MM.1S (cell line): Measurements from ENCODE around the gene ZFP36L1.

Source experiments
- CTCF ChIP-seq: fragments of 300-600 bp; sonication (generic); IDR thresholded peaks from 2 replicates; pipeline ENCODE4 v1.5.1; 2016; ENCODE audit warnings: antibody characterized with exemption, low read length, mixed read lengths
- EZH2 ChIP-seq: fragments of 300-600 bp; sonication (generic); optimal IDR thresholded peaks from 2 replicates; pipeline ENCODE3; 2017; ENCODE audit warnings: low read depth, mild to moderate bottlenecking, antibody characterized with exemption, low read length, mixed read lengths
- EZH2phosphoT487 ChIP-seq: fragments of 300-600 bp; sonication (generic); IDR thresholded peaks from 2 replicates; pipeline ENCODE4 v1.6.1; 2018; ENCODE audit warnings: antibody characterized with exemption, low read length

GRCh38 chr14:68740788-68741476 is 51.9 kb downstream of the ZFP36L1 start:
- TF ChIP-seq CTCF: no peak
- TF ChIP-seq EZH2: no peak
- TF ChIP-seq EZH2phosphoT487: no peak
